Retinal pigment epithelial cell (primary cell): ENCODE results near the gene ADGRF1.

Experiments
- DNase-seq: peaks from one replicate; pipeline ENCODE4 v3.0.0-alpha.2; 2010; ENCODE audit warnings: low read depth
- H3K4me3 ChIP-seq: 2 replicates; pipeline ENCODE4 v1.5.1; 2011; ENCODE audit warnings: mild to moderate bottlenecking, low read length, control low read depth, moderate library complexity
- TF ChIP-seq, protein P1 (sequence below): conservative IDR thresholded peaks from 2 replicates; pipeline ENCODE4 v1.5.1; 2011; ENCODE audit warnings: low read depth, low read length, control low read depth, inconsistent platforms

ADGRF1 gene

DNA sequence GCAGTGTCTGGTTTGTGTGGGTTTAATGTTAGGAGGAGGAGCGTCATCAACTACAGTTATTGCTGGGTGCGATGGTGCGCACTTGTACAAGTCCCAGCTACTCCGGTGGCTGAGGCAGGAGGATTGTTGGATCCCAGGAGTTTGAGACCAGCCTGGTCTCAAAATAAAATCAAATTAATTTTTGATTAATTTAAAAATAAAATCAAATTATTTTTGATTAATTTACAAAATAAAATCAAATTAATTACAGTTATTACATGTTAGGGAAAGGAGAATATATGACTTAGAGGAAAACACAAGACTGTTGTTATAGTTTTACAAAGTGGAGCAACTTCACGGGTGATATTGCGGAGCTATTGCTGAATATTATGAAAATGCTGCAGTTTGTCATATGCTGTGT lies 85.7 kb downstream of the ADGRF1 start:
- TF ChIP-seq, protein P1, sequence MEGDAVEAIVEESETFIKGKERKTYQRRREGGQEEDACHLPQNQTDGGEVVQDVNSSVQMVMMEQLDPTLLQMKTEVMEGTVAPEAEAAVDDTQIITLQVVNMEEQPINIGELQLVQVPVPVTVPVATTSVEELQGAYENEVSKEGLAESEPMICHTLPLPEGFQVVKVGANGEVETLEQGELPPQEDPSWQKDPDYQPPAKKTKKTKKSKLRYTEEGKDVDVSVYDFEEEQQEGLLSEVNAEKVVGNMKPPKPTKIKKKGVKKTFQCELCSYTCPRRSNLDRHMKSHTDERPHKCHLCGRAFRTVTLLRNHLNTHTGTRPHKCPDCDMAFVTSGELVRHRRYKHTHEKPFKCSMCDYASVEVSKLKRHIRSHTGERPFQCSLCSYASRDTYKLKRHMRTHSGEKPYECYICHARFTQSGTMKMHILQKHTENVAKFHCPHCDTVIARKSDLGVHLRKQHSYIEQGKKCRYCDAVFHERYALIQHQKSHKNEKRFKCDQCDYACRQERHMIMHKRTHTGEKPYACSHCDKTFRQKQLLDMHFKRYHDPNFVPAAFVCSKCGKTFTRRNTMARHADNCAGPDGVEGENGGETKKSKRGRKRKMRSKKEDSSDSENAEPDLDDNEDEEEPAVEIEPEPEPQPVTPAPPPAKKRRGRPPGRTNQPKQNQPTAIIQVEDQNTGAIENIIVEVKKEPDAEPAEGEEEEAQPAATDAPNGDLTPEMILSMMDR = no peak
- DNase-seq = no peak
- no peak overlapping the region for H3K4me3 ChIP-seq

DNA sequence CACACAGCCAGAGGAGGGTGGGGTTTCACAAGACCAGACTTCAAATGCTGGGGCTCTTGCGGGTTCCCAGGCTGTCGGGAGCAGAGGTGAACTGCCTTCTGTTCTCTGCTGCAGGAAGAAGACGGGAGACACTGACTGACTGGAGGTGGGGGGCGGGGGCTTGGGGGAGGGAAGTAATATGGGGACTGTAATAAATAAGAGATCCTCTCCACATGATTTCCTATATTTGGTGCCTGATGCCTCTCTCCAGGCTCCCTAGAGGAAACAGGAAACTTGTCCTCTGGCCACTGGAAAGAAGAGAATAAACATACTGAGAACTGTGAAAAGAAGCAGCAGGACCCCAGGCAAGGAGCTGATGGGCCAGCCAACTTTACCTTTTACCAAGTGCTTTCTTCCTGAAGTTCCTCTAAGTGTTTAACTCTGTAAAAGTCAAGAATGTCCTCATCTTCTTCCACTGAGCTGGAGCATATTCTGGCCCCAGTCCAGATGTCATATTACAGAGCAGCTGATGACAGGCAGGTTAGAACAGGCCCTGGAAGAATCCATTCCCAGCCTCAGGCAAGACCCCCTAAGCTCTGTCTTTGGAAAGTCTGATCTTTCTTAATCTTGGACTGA lies 87.2 kb downstream of the ADGRF1 start:
- DNase-seq = no peak
- H3K4me3 ChIP-seq = no peak overlapping the region
- TF ChIP-seq, protein P1 = no peak

- TF ChIP-seq, protein P1 = no peak
- no peak for DNase-seq
Observed at GRCh38 chr6:46953921-46954320, 88.2 kb downstream of the ADGRF1 start.

DNA sequence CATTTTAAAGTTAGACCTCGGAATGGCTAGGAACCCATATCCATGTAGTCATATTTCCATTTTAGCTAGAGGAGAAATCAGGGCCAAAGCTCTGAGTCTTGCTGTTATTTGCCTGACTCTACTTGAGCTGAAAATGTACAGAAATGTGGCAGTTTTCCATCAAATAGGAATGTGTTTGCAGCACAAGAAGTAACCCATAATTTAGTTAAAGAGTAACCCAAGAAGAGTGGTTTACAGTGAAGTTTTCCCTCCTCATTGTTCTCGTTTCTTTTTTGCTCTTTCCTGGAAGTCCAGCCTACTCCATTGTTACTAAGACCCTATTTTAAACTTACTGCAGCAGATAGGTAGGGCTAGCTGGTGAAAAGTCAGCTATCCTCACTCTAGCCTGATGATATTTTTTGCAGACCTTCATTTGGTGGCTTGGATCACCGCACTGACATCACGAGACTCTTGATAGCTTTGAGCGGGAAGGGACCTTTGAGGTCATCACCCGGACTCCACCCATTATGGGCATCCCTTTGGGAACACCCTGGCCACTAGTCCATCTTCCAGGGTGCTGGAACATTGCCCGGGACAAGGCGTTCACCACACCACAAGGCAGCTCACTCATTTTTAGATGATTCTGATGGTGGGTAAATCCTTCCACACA lies 92.4 kb downstream of the ADGRF1 start:
- no peak for DNase-seq
- TF ChIP-seq, protein P1 = no peak
- H3K4me3 ChIP-seq = no peak overlapping the region

More at GRCh38 chr6:46953921-46954320, 88.2 kb downstream of the ADGRF1 start:
- no peak overlapping the region for H3K4me3 ChIP-seq

DNA sequence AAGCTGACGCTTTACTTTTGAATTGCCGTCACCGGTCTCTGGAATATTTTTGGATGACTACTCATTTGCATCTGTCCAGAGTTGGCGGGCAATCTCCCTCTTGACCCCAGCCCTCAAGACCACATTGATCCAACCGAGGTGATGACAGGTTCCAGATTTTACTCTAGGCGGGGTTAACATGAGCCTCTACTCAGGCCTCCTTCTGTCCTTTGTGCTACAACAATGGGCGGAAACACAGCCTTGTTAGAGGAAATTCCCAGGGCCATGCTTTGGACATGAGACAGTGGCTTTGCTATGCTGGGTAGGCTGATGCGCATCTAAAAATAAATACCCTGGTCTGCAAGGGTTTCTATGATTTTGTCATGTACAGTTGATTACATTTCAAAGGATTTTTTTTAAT lies 93.4 kb downstream of the ADGRF1 start:
- no peak for DNase-seq
- TF ChIP-seq, protein P1 = no peak
- no peak overlapping the region for H3K4me3 ChIP-seq
